ENCODE data around the gene FBN1.

FBN1 gene

GRCh38 chr15:48573780-48574179, 71.7 kb downstream of the FBN1 start:
- 93 to 94% methylated on average over 4 of the region's 4 CpGs for WGBS, 2 experiments

GRCh38 chr15:48572823-48573222, 72.7 kb downstream of the FBN1 start:
- no peak overlapping the region for H3K4me3 ChIP-seq (ENCODE audit: insufficient read depth, low read depth, low read length)
- 73 to 74% methylated on average over 5 of the region's 5 CpGs for WGBS, 2 experiments
- no peaks in the 10 kb centered on the region for H3K36me3 ChIP-seq (ENCODE audit: control insufficient read depth, insufficient read depth, low read length)
- no peaks in the 10 kb centered on the region for H3K27me3 ChIP-seq (ENCODE audit: control insufficient read depth, insufficient read depth, low read length, poor library complexity, severe bottlenecking)
- H3K27ac ChIP-seq (ENCODE audit: insufficient read depth, low read depth, low read length, poor library complexity, severe bottlenecking), result no peak overlapping the region
- no peaks in the 10 kb centered on the region for H3K4me1 ChIP-seq (ENCODE audit: control insufficient read depth, insufficient read depth, low read length)
- H3K9me3 ChIP-seq (ENCODE audit: control insufficient read depth, low read length), result no peaks in the 10 kb centered on the region

More at GRCh38 chr15:48573780-48574179, 71.7 kb downstream of the FBN1 start:
- Histone ChIP-seq H3K9me3 (ENCODE audit: control insufficient read depth, low read length) (no peaks in the 10 kb centered on the region), H3K36me3 (ENCODE audit: control insufficient read depth, insufficient read depth, low read length) (no peaks in the 10 kb centered on the region), H3K27ac (ENCODE audit: insufficient read depth, low read depth, low read length, poor library complexity, severe bottlenecking) (no peak overlapping the region), H3K4me1 (ENCODE audit: control insufficient read depth, insufficient read depth, low read length) (no peaks in the 10 kb centered on the region), H3K4me3 (ENCODE audit: insufficient read depth, low read depth, low read length) (no peak overlapping the region), H3K27me3 (ENCODE audit: control insufficient read depth, insufficient read depth, low read length, poor library complexity, severe bottlenecking) (no peaks in the 10 kb centered on the region)

- no peak overlapping the region for H3K27ac ChIP-seq (ENCODE audit: insufficient read depth, low read depth, low read length, poor library complexity, severe bottlenecking)
- no peak overlapping the region for H3K4me3 ChIP-seq (ENCODE audit: insufficient read depth, low read depth, low read length)
- WGBS, 2 experiments, result 100% methylated on average over 1 to 2 of the region's 2 CpGs
- H3K36me3 ChIP-seq (ENCODE audit: control insufficient read depth, insufficient read depth, low read length), result no peaks in the 10 kb centered on the region
- no peaks in the 10 kb centered on the region for H3K9me3 ChIP-seq (ENCODE audit: control insufficient read depth, low read length)
- no peaks in the 10 kb centered on the region for H3K4me1 ChIP-seq (ENCODE audit: control insufficient read depth, insufficient read depth, low read length)
- no peaks in the 10 kb centered on the region for H3K27me3 ChIP-seq (ENCODE audit: control insufficient read depth, insufficient read depth, low read length, poor library complexity, severe bottlenecking)
Observed at GRCh38 chr15:48571510-48571909, 74.0 kb downstream of the FBN1 start.

- WGBS, 2 experiments, result 76 to 89% methylated on average over 1 of the region's 1 CpG
- H3K9me3 ChIP-seq (ENCODE audit: control insufficient read depth, low read length), result no peaks in the 10 kb centered on the region
- H3K4me3 ChIP-seq (ENCODE audit: insufficient read depth, low read depth, low read length), result no peak overlapping the region
- no peaks in the 10 kb centered on the region for H3K27me3 ChIP-seq (ENCODE audit: control insufficient read depth, insufficient read depth, low read length, poor library complexity, severe bottlenecking)
- H3K27ac ChIP-seq (ENCODE audit: insufficient read depth, low read depth, low read length, poor library complexity, severe bottlenecking), result no peak overlapping the region
- no peaks in the 10 kb centered on the region for H3K36me3 ChIP-seq (ENCODE audit: control insufficient read depth, insufficient read depth, low read length)
- no peaks in the 10 kb centered on the region for H3K4me1 ChIP-seq (ENCODE audit: control insufficient read depth, insufficient read depth, low read length)
Observed at GRCh38 chr15:48570822-48571221, 74.7 kb downstream of the FBN1 start.

GRCh38 chr15:48569591-48570302, 75.8 kb downstream of the FBN1 start:
- Histone ChIP-seq H3K27me3 (ENCODE audit: control insufficient read depth, insufficient read depth, low read length, poor library complexity, severe bottlenecking) (no peaks in the 10 kb centered on the region), H3K36me3 (ENCODE audit: control insufficient read depth, insufficient read depth, low read length) (no peaks in the 10 kb centered on the region), H3K27ac (ENCODE audit: insufficient read depth, low read depth, low read length, poor library complexity, severe bottlenecking) (no peak overlapping the region), H3K4me3 (ENCODE audit: insufficient read depth, low read depth, low read length) (no peak overlapping the region), H3K9me3 (ENCODE audit: control insufficient read depth, low read length) (no peaks in the 10 kb centered on the region), H3K4me1 (ENCODE audit: control insufficient read depth, insufficient read depth, low read length) (no peaks in the 10 kb centered on the region)
- WGBS, 2 experiments, result 92 to 100% methylated on average over 2 to 3 of the region's 3 CpGs

- WGBS, 2 experiments, result 81% methylated on average over 4 of the region's 4 CpGs
- Histone ChIP-seq H3K9me3 (ENCODE audit: control insufficient read depth, low read length) (no peaks in the 10 kb centered on the region), H3K4me3 (ENCODE audit: insufficient read depth, low read depth, low read length) (no peak overlapping the region), H3K27ac (ENCODE audit: insufficient read depth, low read depth, low read length, poor library complexity, severe bottlenecking) (no peak overlapping the region), H3K27me3 (ENCODE audit: control insufficient read depth, insufficient read depth, low read length, poor library complexity, severe bottlenecking) (no peaks in the 10 kb centered on the region), H3K4me1 (ENCODE audit: control insufficient read depth, insufficient read depth, low read length) (no peaks in the 10 kb centered on the region), H3K36me3 (ENCODE audit: control insufficient read depth, insufficient read depth, low read length) (no peaks in the 10 kb centered on the region)
Observed at GRCh38 chr15:48566668-48567067, 78.8 kb downstream of the FBN1 start.

GRCh38 chr15:48565560-48566482, 79.7 kb downstream of the FBN1 start:
- Histone ChIP-seq H3K27me3 (ENCODE audit: control insufficient read depth, insufficient read depth, low read length, poor library complexity, severe bottlenecking) (no peaks in the 10 kb centered on the region), H3K36me3 (ENCODE audit: control insufficient read depth, insufficient read depth, low read length) (no peaks in the 10 kb centered on the region), H3K9me3 (ENCODE audit: control insufficient read depth, low read length) (no peaks in the 10 kb centered on the region), H3K4me3 (ENCODE audit: insufficient read depth, low read depth, low read length) (no peak overlapping the region), H3K4me1 (ENCODE audit: control insufficient read depth, insufficient read depth, low read length) (no peaks in the 10 kb centered on the region), H3K27ac (ENCODE audit: insufficient read depth, low read depth, low read length, poor library complexity, severe bottlenecking) (no peak overlapping the region)
- 100% methylated on average over 1 of the region's 1 CpG for WGBS, 2 experiments

GRCh38 chr15:48564690-48565089, 80.8 kb downstream of the FBN1 start:
- WGBS, 2 experiments, result 89 to 90% methylated on average over 4 of the region's 4 CpGs
- H3K9me3 ChIP-seq (ENCODE audit: control insufficient read depth, low read length), result no peaks in the 10 kb centered on the region
- no peak overlapping the region for H3K27ac ChIP-seq (ENCODE audit: insufficient read depth, low read depth, low read length, poor library complexity, severe bottlenecking)
- H3K4me3 ChIP-seq (ENCODE audit: insufficient read depth, low read depth, low read length), result no peak overlapping the region
- no peaks in the 10 kb centered on the region for H3K27me3 ChIP-seq (ENCODE audit: control insufficient read depth, insufficient read depth, low read length, poor library complexity, severe bottlenecking)
- H3K36me3 ChIP-seq (ENCODE audit: control insufficient read depth, insufficient read depth, low read length), result no peaks in the 10 kb centered on the region
- no peaks in the 10 kb centered on the region for H3K4me1 ChIP-seq (ENCODE audit: control insufficient read depth, insufficient read depth, low read length)

GRCh38 chr15:48563934-48564333, 81.6 kb downstream of the FBN1 start:
- no peaks in the 10 kb centered on the region for H3K27me3 ChIP-seq (ENCODE audit: control insufficient read depth, insufficient read depth, low read length, poor library complexity, severe bottlenecking)
- H3K4me3 ChIP-seq (ENCODE audit: insufficient read depth, low read depth, low read length), result no peak overlapping the region
- H3K4me1 ChIP-seq (ENCODE audit: control insufficient read depth, insufficient read depth, low read length), result peaks cover 4% of the 10 kb centered on the region
- H3K9me3 ChIP-seq (ENCODE audit: control insufficient read depth, low read length), result no peaks in the 10 kb centered on the region
- no peak overlapping the region for H3K27ac ChIP-seq (ENCODE audit: insufficient read depth, low read depth, low read length, poor library complexity, severe bottlenecking)
- no peaks in the 10 kb centered on the region for H3K36me3 ChIP-seq (ENCODE audit: control insufficient read depth, insufficient read depth, low read length)
- WGBS, 2 experiments, result 81 to 83% methylated on average over 1 to 3 of the region's 3 CpGs

- Histone ChIP-seq H3K9me3 (ENCODE audit: control insufficient read depth, low read length) (no peaks in the 10 kb centered on the region), H3K4me3 (ENCODE audit: insufficient read depth, low read depth, low read length) (no peak overlapping the region), H3K4me1 (ENCODE audit: control insufficient read depth, insufficient read depth, low read length) (peaks cover 4% of the 10 kb centered on the region), H3K27ac (ENCODE audit: insufficient read depth, low read depth, low read length, poor library complexity, severe bottlenecking) (no peak overlapping the region), H3K36me3 (ENCODE audit: control insufficient read depth, insufficient read depth, low read length) (no peaks in the 10 kb centered on the region), H3K27me3 (ENCODE audit: control insufficient read depth, insufficient read depth, low read length, poor library complexity, severe bottlenecking) (no peaks in the 10 kb centered on the region)
- 91 to 94% methylated on average over 6 to 7 of the region's 7 CpGs for WGBS, 2 experiments
Observed at GRCh38 chr15:48560321-48561051, 85.0 kb downstream of the FBN1 start.

All from ectodermal cell (in vitro differentiated cells).